Naive thymus-derived CD4-positive, alpha-beta T cell (primary cell): ENCODE measurements around the gene IQCN. TPM values are rescaled to one million over a fixed set of nuclear protein-coding genes. Genes with fewer than 3 reads are reported as not detected.

Experiments
- ATAC-seq: fragments of 150-1000 bp; cut with Tn5 transposase; 2 replicates; pipeline ENCODE4 v1.10.0; 2021; ENCODE audit warnings: mild to moderate bottlenecking, moderate library complexity
- CTCF ChIA-PET: fragments of 350-600 bp; sonication (Branson Sonifier 250); formaldehyde crosslinking; loops from one replicate; lab custom pipeline; 2021; ENCODE audit warnings: antibody characterized with exemption; lab: Charles Lee
- POLR2A ChIA-PET: fragments of 350-600 bp; sonication (Branson Sonifier 250); formaldehyde crosslinking; loops from one replicate; lab custom pipeline; 2021; ENCODE audit warnings: antibody characterized with exemption, inconsistent platforms; lab: Charles Lee
- DNase-seq, 9 donors: peaks; one replicate each; pipeline versions ENCODE4 v3.0.0 to v3.0.0-alpha.2; 2020 to 2022; ENCODE audit warnings: mixed read lengths in 1 of 9
- H3K27ac ChIP-seq: one replicate; pipeline ENCODE4 v1.7.0; 2013; ENCODE audit warnings: mild to moderate bottlenecking, low read depth, low read length, moderate library complexity
- H3K27me3 ChIP-seq, 2 donors: one replicate each; pipeline ENCODE4 v1.7.0; 2013; ENCODE audit warnings: low read length in 2 of 2, mild to moderate bottlenecking in 2 of 2, moderate library complexity in 2 of 2; ENCODE audit not compliant: control insufficient read depth in 2 of 2, insufficient read depth in 2 of 2
- H3K36me3 ChIP-seq, 3 experiments: 1 replicate in 2 of 3; 2 replicates in 1 of 3; pipeline ENCODE4 v1.7.0; 2013; ENCODE audit warnings: low read length in 3 of 3, mild to moderate bottlenecking in 3 of 3, moderate library complexity in 1 of 3; ENCODE audit not compliant: insufficient read depth in 3 of 3, control insufficient read depth in 2 of 3
- H3K4me1 ChIP-seq, 2 donors: one replicate each; pipeline ENCODE4 v1.7.0; 2013; ENCODE audit warnings: low read length in 2 of 2, mild to moderate bottlenecking in 2 of 2, moderate library complexity in 1 of 2; ENCODE audit not compliant: control insufficient read depth in 2 of 2, insufficient read depth in 2 of 2
- H3K4me3 ChIP-seq: 2 replicates; pipeline ENCODE4 v1.7.0; 2013; ENCODE audit warnings: mild to moderate bottlenecking, low read length
- H3K9me3 ChIP-seq, 3 experiments: 1 replicate in 2 of 3; 2 replicates in 1 of 3; pipeline ENCODE4 v1.7.0; 2013; ENCODE audit warnings: low read length in 3 of 3; ENCODE audit not compliant: control insufficient read depth in 2 of 3
- H3K27ac Mint-ChIP-seq, 9 donors: one replicate each; pipeline ENCODE4 v1.8.0; 2020 to 2022; ENCODE audit warnings: mixed read lengths in 9 of 9, mild to moderate bottlenecking in 8 of 9, moderate library complexity in 5 of 9, inconsistent platforms in 2 of 9
- H3K27me3 Mint-ChIP-seq, 5 donors: one replicate each; pipeline ENCODE4 v1.8.0; 2021 to 2022; ENCODE audit warnings: mixed read lengths in 5 of 5, mild to moderate bottlenecking in 1 of 5
- H3K36me3 Mint-ChIP-seq, 5 donors: one replicate each; pipeline ENCODE4 v1.8.0; 2020 to 2022; ENCODE audit warnings: mixed read lengths in 5 of 5, mild to moderate bottlenecking in 3 of 5, inconsistent platforms in 1 of 5
- H3K4me1 Mint-ChIP-seq, 7 donors: one replicate each; pipeline ENCODE4 v1.8.0; 2020 to 2022; ENCODE audit warnings: mixed read lengths in 7 of 7, mild to moderate bottlenecking in 3 of 7, inconsistent platforms in 1 of 7
- H3K4me3 Mint-ChIP-seq, 10 donors: one replicate each; pipeline ENCODE4 v1.8.0; 2020 to 2022; ENCODE audit warnings: mild to moderate bottlenecking in 10 of 10, mixed read lengths in 10 of 10, moderate library complexity in 6 of 10, inconsistent platforms in 2 of 10
- H3K9me3 Mint-ChIP-seq, 11 donors: one replicate each; pipeline ENCODE4 v1.8.0; 2020 to 2022; ENCODE audit warnings: mixed read lengths in 11 of 11, mild to moderate bottlenecking in 4 of 11, inconsistent platforms in 1 of 11, moderate library complexity in 1 of 11
- intact Hi-C, 2 donors: fragments of 100-400 bp; cut with micrococcal nuclease; formaldehyde crosslinking; loops; one replicate each; pipeline ENCODE4 v1.15.1; 2023
- polyA plus RNA-seq, 2 donors: library from polyadenylated mRNA; unstranded; fragments of 300-500 nt; fragmentation: Illumina TruSeq; gene quantifications; one replicate each; pipeline ENCODE4 v1.2.3, GENCODE V29; 2021
- total RNA-seq, 6 experiments: library from RNA in 5 of 6; stranded (reverse) in 5 of 6; gene quantifications; 1 replicate in 5 of 6; 2 replicates in 1 of 6; pipeline ENCODE4 v1.2.3 and lab custom pipeline; 2021 to 2026

Gene IQCN
- total and polyA plus RNA-seq, 7 experiments from 2014 or later: 0.19 to 28.3 (median 6.5) TPM

- Histone ChIP-seq H3K27ac (no peak overlapping the region), H3K4me3 (no peak overlapping the region), H3K9me3 (no peaks in the 10 kb centered on the region), H3K36me3 (no peaks in the 10 kb centered on the region), H3K27me3 (no peaks in the 10 kb centered on the region), H3K4me1 (no peaks in the 10 kb centered on the region)
- Mint-ChIP-seq H3K36me3 (no peaks in the 10 kb centered on the region), H3K27ac (no peak overlapping the region), H3K27me3 (peaks cover 22 to 35% (median 34%) of the 10 kb centered on the region in 5 donors), H3K4me1 (peaks cover 0 to 7% (median 5%) of the 10 kb centered on the region in 7 donors), H3K9me3 (no peaks in the 10 kb centered on the region), H3K4me3 (no peak overlapping the region)
- POLR2A ChIA-PET: interaction anchor here (1.0 to 1.8 kb wide), 3 partner anchors 16 to 93 kb away, joined by 4 to 5 read pairs (median 5); partner anchors contain the start of gene RAB3A
- intact Hi-C loops: no loop called here
- CTCF ChIA-PET: interaction anchor here (0.8 to 7.4 kb wide), 10 partner anchors 8 to 191 kb away, joined by 3 to 95 read pairs (median 6); partner anchors contain the start of genes MPV17L2 and RAB3A
- ATAC-seq (no peak), DNase-seq (no peak)
Observed at GRCh38 chr19:18253130-18253529, 21.1 kb downstream of the IQCN start.

GRCh38 chr19:18252370-18252717 lies 21.9 kb downstream of the IQCN start:
- H3K27me3 ChIP-seq: no peaks in the 10 kb centered on the region
- no peak overlapping the region for H3K27ac Mint-ChIP-seq
- ATAC-seq (no peak), DNase-seq (no peak)
- H3K36me3 Mint-ChIP-seq: no peaks in the 10 kb centered on the region
- H3K27me3 Mint-ChIP-seq: peaks cover 22 to 36% (median 34%) of the 10 kb centered on the region in 5 donors
- no peaks in the 10 kb centered on the region for H3K9me3 ChIP-seq
- no peak overlapping the region for H3K4me3 Mint-ChIP-seq
- no peaks in the 10 kb centered on the region for H3K36me3 ChIP-seq
- H3K4me1 ChIP-seq: no peaks in the 10 kb centered on the region
- no peaks in the 10 kb centered on the region for H3K9me3 Mint-ChIP-seq
- ChIA-PET POLR2A (interaction anchor here (1.0 to 1.8 kb wide), 4 partner anchors 17 to 392 kb away, joined by 3 to 6 read pairs (median 4); partner anchors contain the start of genes MPV17L2 and RPL18A), CTCF (interaction anchor here (0.6 to 7.4 kb wide), 22 partner anchors 9 to 747 kb away, joined by 3 to 95 read pairs (median 5); partner anchors contain the start of genes MPV17L2 and RAB3A)
- no peak overlapping the region for H3K27ac ChIP-seq
- intact Hi-C loops: loop anchor here (1.0 kb wide), 6 partner anchors 48 to 314 kb away; partner anchors contain the start of gene RAB3A (in 1 of the 2)
- H3K4me1 Mint-ChIP-seq: peaks cover 0 to 7% (median 5%) of the 10 kb centered on the region in 7 donors
- no peak overlapping the region for H3K4me3 ChIP-seq

GRCh38 chr19:18251587-18252369 lies 22.5 kb downstream of the IQCN start:
- DNase-seq (peak; percentile 65 to 87 (median 77)), ATAC-seq (peak; percentile 90)
- Histone ChIP-seq H3K9me3 (no peaks in the 10 kb centered on the region), H3K4me1 (no peaks in the 10 kb centered on the region), H3K36me3 (no peaks in the 10 kb centered on the region), H3K27me3 (no peaks in the 10 kb centered on the region), H3K4me3 (no peak overlapping the region), H3K27ac (no peak overlapping the region)
- peaks cover 22 to 36% (median 34%) of the 10 kb centered on the region in 5 donors for H3K27me3 Mint-ChIP-seq
- peaks cover 0 to 7% (median 5%) of the 10 kb centered on the region in 7 donors for H3K4me1 Mint-ChIP-seq
- H3K9me3 Mint-ChIP-seq: no peaks in the 10 kb centered on the region
- POLR2A ChIA-PET: interaction anchor here (1.0 to 1.8 kb wide), 4 partner anchors 17 to 392 kb away, joined by 3 to 6 read pairs (median 4); partner anchors contain the start of genes MPV17L2 and RPL18A
- no peaks in the 10 kb centered on the region for H3K36me3 Mint-ChIP-seq
- H3K4me3 Mint-ChIP-seq: no peak overlapping the region
- peak overlapping the region in 2 of 9 donors; percentile 2 to 62 for H3K27ac Mint-ChIP-seq
- intact Hi-C loops: loop anchor here (1.0 to 2.0 kb wide), 10 partner anchors 43 to 313 kb away; partner anchors contain the start of gene RAB3A (in 1 of the 2)
- CTCF ChIA-PET: interaction anchor here (0.5 to 7.4 kb wide), 25 partner anchors 9 to 747 kb away, joined by 3 to 95 read pairs (median 4); partner anchors contain the start of genes MPV17L2 and RAB3A

GRCh38 chr19:18249834-18250233 lies 24.4 kb downstream of the IQCN start:
- intact Hi-C loops: loop anchor here in 1 of 2 donors (2.0 kb wide), 1 partner anchor 253 kb away; no protein-coding TSS in a partner anchor
- no peak overlapping the region for H3K27ac Mint-ChIP-seq
- peaks cover 0 to 6% (median 4%) of the 10 kb centered on the region in 7 donors for H3K4me1 Mint-ChIP-seq
- no peaks in the 10 kb centered on the region for H3K9me3 Mint-ChIP-seq
- ATAC-seq: no peak
- H3K27me3 ChIP-seq: no peaks in the 10 kb centered on the region
- peaks cover 22 to 30% (median 29%) of the 10 kb centered on the region in 5 donors for H3K27me3 Mint-ChIP-seq
- H3K36me3 ChIP-seq: no peaks in the 10 kb centered on the region
- ChIA-PET CTCF (interaction anchor here (0.6 to 7.4 kb wide), 6 partner anchors 13 to 313 kb away, joined by 3 to 95 read pairs (median 4); partner anchors contain the start of genes MPV17L2 and RAB3A), POLR2A (interaction anchor here (1.0 to 1.6 kb wide), 3 partner anchors 27 to 88 kb away, joined by 4 to 5 read pairs (median 4); no protein-coding TSS in a partner anchor)
- no peaks in the 10 kb centered on the region for H3K9me3 ChIP-seq
- H3K4me1 ChIP-seq: no peaks in the 10 kb centered on the region
- H3K36me3 Mint-ChIP-seq: no peaks in the 10 kb centered on the region
- no peak for DNase-seq
- no peak overlapping the region for H3K4me3 ChIP-seq
- no peak overlapping the region for H3K4me3 Mint-ChIP-seq
- no peak overlapping the region for H3K27ac ChIP-seq

- intact Hi-C loops: no loop called here
Observed at GRCh38 chr19:18245297-18245696, 29.0 kb downstream of the IQCN start.

GRCh38 chr19:18239303-18239702 lies 34.9 kb downstream of the IQCN start:
- no peak overlapping the region for H3K4me3 ChIP-seq
- POLR2A ChIA-PET: no interaction called here
- no peaks in the 10 kb centered on the region for H3K36me3 ChIP-seq
- peaks cover 0 to 6% of the 10 kb centered on the region in 2 donors for H3K27me3 ChIP-seq
- CTCF ChIA-PET: no interaction called here
- peaks cover 0 to 2% (median 0%) of the 10 kb centered on the region in 7 donors for H3K4me1 Mint-ChIP-seq
- no peak overlapping the region for H3K4me3 Mint-ChIP-seq
- DNase-seq (no peak), ATAC-seq (no peak)
- peaks cover 0 to 5% (median 0%) of the 10 kb centered on the region in 11 donors for H3K9me3 Mint-ChIP-seq
- H3K36me3 Mint-ChIP-seq: peaks cover 0 to 3% (median 0%) of the 10 kb centered on the region in 5 donors
- no peak overlapping the region for H3K27ac Mint-ChIP-seq
- H3K9me3 ChIP-seq: no peaks in the 10 kb centered on the region
- H3K27ac ChIP-seq: no peak overlapping the region
- intact Hi-C loops: no loop called here
- H3K4me1 ChIP-seq: no peaks in the 10 kb centered on the region
- H3K27me3 Mint-ChIP-seq: peaks cover 13 to 29% (median 22%) of the 10 kb centered on the region in 5 donors

More at GRCh38 chr19:18245297-18245696, 29.0 kb downstream of the IQCN start:
- H3K27me3 ChIP-seq: no peaks in the 10 kb centered on the region
- Mint-ChIP-seq H3K4me3 (no peak overlapping the region), H3K36me3 (no peaks in the 10 kb centered on the region), H3K9me3 (no peaks in the 10 kb centered on the region), H3K27ac (no peak overlapping the region), H3K27me3 (peaks cover 0 to 4% (median 0%) of the 10 kb centered on the region in 5 donors), H3K4me1 (peaks cover 0 to 1% (median 0%) of the 10 kb centered on the region in 7 donors)
- no peaks in the 10 kb centered on the region for H3K4me1 ChIP-seq
- CTCF ChIA-PET: interaction anchor here (1.2 kb wide), 1 partner anchor 165 kb away, joined by 6 read pairs; no protein-coding TSS in a partner anchor
- ATAC-seq (no peak), DNase-seq (no peak)
- no peaks in the 10 kb centered on the region for H3K9me3 ChIP-seq
- POLR2A ChIA-PET: no interaction called here
- no peak overlapping the region for H3K4me3 ChIP-seq
- H3K36me3 ChIP-seq: no peaks in the 10 kb centered on the region
- H3K27ac ChIP-seq: no peak overlapping the region
